ENCODE data around the gene TAC4.
A peak's percentile ranks its signal among the peaks of the same experiment; 100 is the strongest.

TAC4 gene

DNA sequence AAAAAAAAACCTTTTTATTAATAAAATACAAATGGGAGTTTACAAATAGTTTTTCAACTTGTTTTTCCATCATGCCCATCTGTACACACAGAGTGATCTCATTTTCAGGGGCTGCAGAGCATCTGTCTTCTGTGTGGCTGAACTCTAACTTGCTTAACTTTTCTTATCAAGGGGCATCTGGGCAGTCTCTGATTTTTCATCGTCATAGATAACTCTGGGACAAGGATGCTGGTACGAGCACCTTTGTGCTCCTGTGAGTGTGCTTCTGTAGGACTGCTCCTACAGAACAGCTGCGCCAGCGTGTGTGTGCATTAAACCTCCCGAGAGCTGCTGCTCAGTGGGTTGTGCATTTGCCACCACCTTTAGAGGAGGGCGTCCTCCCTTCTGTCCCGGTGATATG, 34.6 kb upstream of the TAC4 start:
- TF ChIP-seq CTCF (IDR thresholded peaks at IDR 0.05; ENCODE audit: borderline replicate concordance, insufficient read depth, low read depth, low read length) = no peak

GRCh38 chr17:49881054-49881402, 33.2 kb upstream of the TAC4 start:
- TF ChIP-seq CTCF (IDR thresholded peaks at IDR 0.05; ENCODE audit: borderline replicate concordance, insufficient read depth, low read depth, low read length) = no peak
- H3K4me3 ChIP-seq (ENCODE audit: low read depth, low read length) = no peak overlapping the region

More for the DNA sequence above, 34.6 kb upstream of the TAC4 start:
- no peak overlapping the region for H3K4me3 ChIP-seq (ENCODE audit: low read depth, low read length)

- H3K4me3 ChIP-seq (ENCODE audit: low read depth, low read length) = no peak overlapping the region
- peak; percentile 98 for TF ChIP-seq CTCF (IDR thresholded peaks at IDR 0.05; ENCODE audit: borderline replicate concordance, insufficient read depth, low read depth, low read length)
Measured at GRCh38 chr17:49880291-49881053, 32.6 kb upstream of the TAC4 start.

GRCh38 chr17:49878931-49879904, 31.3 kb upstream of the TAC4 start:
- no peak for TF ChIP-seq CTCF (IDR thresholded peaks at IDR 0.05; ENCODE audit: borderline replicate concordance, insufficient read depth, low read depth, low read length)

DNA sequence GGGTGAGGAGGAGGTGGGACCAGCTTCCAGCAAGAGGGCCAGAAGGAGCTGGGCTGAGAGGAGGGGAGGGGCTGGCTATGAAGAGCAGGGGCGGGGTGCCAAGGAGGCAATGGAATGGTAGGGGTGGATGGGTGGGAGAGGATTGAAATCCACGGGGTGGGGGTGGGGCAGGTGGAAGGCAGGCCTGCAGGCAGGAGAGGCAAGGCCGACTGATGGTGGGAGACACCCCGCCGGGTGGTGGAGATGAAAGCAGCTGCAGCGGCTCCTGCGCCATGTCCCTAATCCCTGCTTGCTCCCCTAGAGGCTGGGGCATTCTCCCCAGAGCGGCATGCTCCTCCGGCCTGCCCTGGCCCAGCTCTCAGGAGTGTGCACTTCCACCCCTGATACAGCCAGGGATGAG, 27.8 kb upstream of the TAC4 start:
- TF ChIP-seq CTCF (IDR thresholded peaks at IDR 0.05; ENCODE audit: borderline replicate concordance, insufficient read depth, low read depth, low read length) = no peak
- no peak overlapping the region for H3K4me3 ChIP-seq (ENCODE audit: low read depth, low read length)

More at GRCh38 chr17:49878931-49879904, 31.3 kb upstream of the TAC4 start:
- H3K4me3 ChIP-seq (ENCODE audit: low read depth, low read length) = no peak overlapping the region

DNA sequence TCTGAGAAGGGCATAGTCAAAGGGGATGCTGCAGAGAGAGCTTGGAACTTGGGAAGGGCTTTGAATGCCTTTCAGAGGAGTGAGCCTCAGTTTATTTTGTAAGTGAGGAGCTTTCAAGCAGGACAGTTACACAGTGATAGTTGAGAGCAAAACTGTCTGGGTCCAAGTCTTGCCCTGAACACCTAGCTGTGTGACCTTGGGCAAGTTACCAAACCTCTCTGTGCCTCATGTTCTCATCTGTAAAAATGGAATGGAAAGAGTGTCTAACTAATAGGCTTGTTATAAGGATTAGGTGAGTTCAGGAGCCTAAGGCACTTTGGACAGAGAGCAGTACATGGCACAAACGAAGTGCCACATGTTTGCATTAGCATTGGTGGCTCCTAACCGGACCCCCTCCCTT, 27.0 kb upstream of the TAC4 start:
- H3K4me3 ChIP-seq (ENCODE audit: low read depth, low read length) = no peak overlapping the region
- TF ChIP-seq CTCF (IDR thresholded peaks at IDR 0.05; ENCODE audit: borderline replicate concordance, insufficient read depth, low read depth, low read length) = no peak
